ENCODE results near the gene CHMP3.
"Not testable (repeated sequence)": the region's sequence is repeated elsewhere in the genome, so short reads cannot be mapped to it uniquely, and the experiment has no call there.

DNA sequence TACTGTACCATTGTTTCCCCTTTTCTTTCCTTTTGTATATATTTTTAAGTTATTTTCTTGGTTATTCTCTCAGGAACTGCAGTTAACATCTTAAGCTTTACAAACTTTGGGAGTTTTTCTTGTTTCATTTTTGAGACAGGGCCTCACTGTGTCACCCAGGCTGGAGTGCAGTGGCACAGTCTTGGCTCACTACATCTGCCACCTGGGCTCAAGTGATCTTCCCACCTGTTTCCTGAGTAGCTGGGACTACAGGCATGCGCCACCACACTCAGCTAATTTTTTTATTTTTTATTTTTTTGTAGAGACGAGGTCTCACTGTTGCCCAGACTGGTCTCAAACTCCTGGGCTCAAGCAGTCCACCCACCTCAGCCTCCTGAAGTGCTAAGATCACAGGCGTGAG is 66.9 kb downstream of the CHMP3 start:
- TF ChIP-seq, protein P1, sequence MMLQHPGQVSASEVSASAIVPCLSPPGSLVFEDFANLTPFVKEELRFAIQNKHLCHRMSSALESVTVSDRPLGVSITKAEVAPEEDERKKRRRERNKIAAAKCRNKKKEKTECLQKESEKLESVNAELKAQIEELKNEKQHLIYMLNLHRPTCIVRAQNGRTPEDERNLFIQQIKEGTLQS (CRISPR knock-in tag; conservative IDR thresholded peaks at IDR 0.05), result not testable (repeated sequence)
- TF ChIP-seq ESRRA (CRISPR knock-in tag; IDR thresholded peaks at IDR 0.05; ENCODE audit: borderline replicate concordance); ELF4 (CRISPR knock-in tag; IDR thresholded peaks at IDR 0.05; ENCODE audit: low read depth); TP53 (CRISPR knock-in tag; IDR thresholded peaks at IDR 0.05); NR3C1 (CRISPR knock-in tag; conservative IDR thresholded peaks at IDR 0.05; ENCODE audit: low read depth); TCF7 (CRISPR knock-in tag; IDR thresholded peaks at IDR 0.05; ENCODE audit: low read depth): not testable (repeated sequence)
- TF ChIP-seq, protein P2, sequence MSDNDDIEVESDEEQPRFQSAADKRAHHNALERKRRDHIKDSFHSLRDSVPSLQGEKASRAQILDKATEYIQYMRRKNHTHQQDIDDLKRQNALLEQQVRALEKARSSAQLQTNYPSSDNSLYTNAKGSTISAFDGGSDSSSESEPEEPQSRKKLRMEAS (CRISPR knock-in tag; IDR thresholded peaks at IDR 0.05), result not testable (repeated sequence)
- TF ChIP-seq, protein P3, sequence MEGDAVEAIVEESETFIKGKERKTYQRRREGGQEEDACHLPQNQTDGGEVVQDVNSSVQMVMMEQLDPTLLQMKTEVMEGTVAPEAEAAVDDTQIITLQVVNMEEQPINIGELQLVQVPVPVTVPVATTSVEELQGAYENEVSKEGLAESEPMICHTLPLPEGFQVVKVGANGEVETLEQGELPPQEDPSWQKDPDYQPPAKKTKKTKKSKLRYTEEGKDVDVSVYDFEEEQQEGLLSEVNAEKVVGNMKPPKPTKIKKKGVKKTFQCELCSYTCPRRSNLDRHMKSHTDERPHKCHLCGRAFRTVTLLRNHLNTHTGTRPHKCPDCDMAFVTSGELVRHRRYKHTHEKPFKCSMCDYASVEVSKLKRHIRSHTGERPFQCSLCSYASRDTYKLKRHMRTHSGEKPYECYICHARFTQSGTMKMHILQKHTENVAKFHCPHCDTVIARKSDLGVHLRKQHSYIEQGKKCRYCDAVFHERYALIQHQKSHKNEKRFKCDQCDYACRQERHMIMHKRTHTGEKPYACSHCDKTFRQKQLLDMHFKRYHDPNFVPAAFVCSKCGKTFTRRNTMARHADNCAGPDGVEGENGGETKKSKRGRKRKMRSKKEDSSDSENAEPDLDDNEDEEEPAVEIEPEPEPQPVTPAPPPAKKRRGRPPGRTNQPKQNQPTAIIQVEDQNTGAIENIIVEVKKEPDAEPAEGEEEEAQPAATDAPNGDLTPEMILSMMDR (IDR thresholded peaks at IDR 0.05), result not testable (repeated sequence)
